Neural cell (in vitro differentiated cells): ENCODE results near the gene RBMS3. TPM values are rescaled to one million over a fixed set of nuclear protein-coding genes. Genes with fewer than 3 reads are reported as not detected.

Experiments used
- H2AFZ ChIP-seq: fragments of 200-600, 300-800 bp; sonication (generic), shearing (Covaris generic); 2 replicates; pipeline ENCODE4 v1.6.0; 2014; ENCODE audit warnings: low read depth, mild to moderate bottlenecking, antibody characterized with exemption, low read length, moderate library complexity
- H3F3A ChIP-seq: fragments of 200-600 bp; shearing (Covaris generic); 2 replicates; pipeline ENCODE4 v1.6.1; 2016; ENCODE audit warnings: mild to moderate bottlenecking, moderate library complexity, mixed read lengths, antibody characterized with exemption, low read length; ENCODE audit not compliant: insufficient read depth, poor library complexity, severe bottlenecking
- H3K27ac ChIP-seq: fragments of 200-600, 300-800 bp; sonication (generic), shearing (Covaris generic); 2 replicates; pipeline ENCODE4 v1.5.1; 2014; ENCODE audit warnings: mild to moderate bottlenecking, low read length, moderate library complexity
- H3K27me3 ChIP-seq: fragments of 300-800, 200-600 bp; sonication (generic), shearing (Covaris generic); 2 replicates; pipeline ENCODE4 v1.6.0; 2014; ENCODE audit warnings: mild to moderate bottlenecking, low read depth, low read length, moderate library complexity; ENCODE audit not compliant: insufficient read depth
- H3K36me3 ChIP-seq: fragments of 300-800, 200-600 bp; sonication (generic), shearing (Covaris generic); 2 replicates; pipeline ENCODE4 v1.5.1; 2014; ENCODE audit warnings: mild to moderate bottlenecking, antibody characterized with exemption, low read length, moderate library complexity; ENCODE audit not compliant: insufficient read depth
- H3K4me2 ChIP-seq: fragments of 300-800, 200-600 bp; sonication (generic), shearing (Covaris generic); 2 replicates; pipeline ENCODE4 v1.6.0; 2014; ENCODE audit warnings: mild to moderate bottlenecking, low read length
- H3K4me3 ChIP-seq: fragments of 300-800, 200-600 bp; sonication (generic), shearing (Covaris generic); 2 replicates; pipeline ENCODE4 v1.5.1; 2014; ENCODE audit warnings: mild to moderate bottlenecking, low read length, moderate library complexity
- H3K79me2 ChIP-seq: fragments of 200-600 bp; shearing (Covaris generic); replicated peaks from 2 replicates; pipeline ENCODE4 v1.6.0; 2014; ENCODE audit warnings: mild to moderate bottlenecking, low read length, moderate library complexity; ENCODE audit not compliant: insufficient read depth
- H3K9ac ChIP-seq: fragments of 300-800, 200-600 bp; sonication (generic), shearing (Covaris generic); 2 replicates; pipeline ENCODE4 v1.6.1; 2016; ENCODE audit warnings: mild to moderate bottlenecking, low read length, mixed read lengths
- H3K9me2 ChIP-seq: fragments of 200-600 bp; shearing (Covaris generic); 2 replicates; pipeline ENCODE4 v1.6.1; 2016; ENCODE audit warnings: mild to moderate bottlenecking, low read length, mixed read lengths; ENCODE audit not compliant: insufficient read depth
- H3K9me3 ChIP-seq: fragments of 200-600, 300-800 bp; sonication (generic), shearing (Covaris generic); 2 replicates; pipeline ENCODE4 v1.6.1; 2016; ENCODE audit warnings: mild to moderate bottlenecking, mixed run types, low read length, moderate library complexity, mixed read lengths
- H4K20me1 ChIP-seq: fragments of 200-600 bp; shearing (Covaris generic); 2 replicates; pipeline ENCODE4 v1.6.1; 2016; ENCODE audit warnings: mild to moderate bottlenecking, mixed run types; ENCODE audit not compliant: insufficient read depth
- EP300 ChIP-seq: fragments of 450-650 bp; conservative IDR thresholded peaks from 2 replicates; pipeline ENCODE4 v1.6.1; 2014; ENCODE audit warnings: antibody characterized with exemption, mild to moderate bottlenecking, moderate library complexity; ENCODE audit not compliant: poor library complexity, severe bottlenecking
- EZH2 ChIP-seq: fragments of 200-600, 300-800 bp; shearing (Covaris generic), sonication (generic); IDR thresholded peaks from 2 replicates; pipeline ENCODE4 v1.6.1; 2014; ENCODE audit warnings: antibody characterized with exemption, low read length, borderline replicate concordance, mild to moderate bottlenecking; ENCODE audit not compliant: insufficient read depth, poor library complexity, severe bottlenecking
- MXI1 ChIP-seq: fragments of 450-650 bp; conservative IDR thresholded peaks from 2 replicates; pipeline ENCODE4 v1.6.1; 2014; ENCODE audit warnings: antibody characterized with exemption, mild to moderate bottlenecking; ENCODE audit not compliant: poor library complexity, severe bottlenecking
- POLR2AphosphoS5 ChIP-seq: IDR thresholded peaks from 2 replicates; pipeline ENCODE4 v1.6.1; 2012
- RAD21 ChIP-seq: fragments of 450-650 bp; conservative IDR thresholded peaks from 2 replicates; pipeline ENCODE4 v1.6.1; 2014; ENCODE audit warnings: antibody characterized with exemption, mild to moderate bottlenecking, moderate library complexity
- REST ChIP-seq: IDR thresholded peaks from 2 replicates; pipeline ENCODE4 v1.6.1; 2012; ENCODE audit warnings: borderline replicate concordance
- SMC3 ChIP-seq: fragments of 450-650 bp; conservative IDR thresholded peaks from 2 replicates; pipeline ENCODE4 v1.6.1; 2014; ENCODE audit warnings: antibody characterized with exemption, mild to moderate bottlenecking, moderate library complexity; ENCODE audit not compliant: poor library complexity
- TAF1 ChIP-seq: IDR thresholded peaks from 2 replicates; pipeline ENCODE4 v1.6.1; 2012; ENCODE audit warnings: low read depth
- polyA plus RNA-seq: library from polyadenylated mRNA; depleted of rRNA; stranded (reverse); fragments of >200 nt; gene quantifications from 2 replicates; pipeline ENCODE4 v1.2.3, GENCODE V29; 2014
- TF ChIP-seq, protein P1 (sequence below): fragments of 450-650 bp; IDR thresholded peaks from 2 replicates; pipeline ENCODE4 v1.5.1; 2014; ENCODE audit warnings: antibody characterized with exemption, mild to moderate bottlenecking, moderate library complexity; ENCODE audit not compliant: poor library complexity, severe bottlenecking

Gene RBMS3
- polyA plus RNA-seq, 1 donor from 2014 or later: 0.53 TPM

GRCh38 chr3:29880809-29881208, 599.9 kb downstream of the RBMS3 start:
- no peaks in the 10 kb centered on the region for H3K27me3 ChIP-seq
- H3K9me3 ChIP-seq: no peaks in the 10 kb centered on the region
- H3K79me2 ChIP-seq: no peaks in the 10 kb centered on the region
- H4K20me1 ChIP-seq: no peaks in the 10 kb centered on the region
- H3K36me3 ChIP-seq: no peaks in the 10 kb centered on the region
- no peak overlapping the region for H3K27ac ChIP-seq
- H3K9me2 ChIP-seq: no peaks in the 10 kb centered on the region
- no peak overlapping the region for H3K4me3 ChIP-seq
- no peaks in the 10 kb centered on the region for H3F3A ChIP-seq
- no peak overlapping the region for H3K9ac ChIP-seq
- no peak overlapping the region for H3K4me2 ChIP-seq
- no peak overlapping the region for H2AFZ ChIP-seq
- TF ChIP-seq EP300 (no peak), MXI1 (no peak), POLR2AphosphoS5 (no peak), REST (no peak), EZH2 (no peak), RAD21 (no peak), SMC3 (no peak), TAF1 (no peak)
- TF ChIP-seq, protein P1, sequence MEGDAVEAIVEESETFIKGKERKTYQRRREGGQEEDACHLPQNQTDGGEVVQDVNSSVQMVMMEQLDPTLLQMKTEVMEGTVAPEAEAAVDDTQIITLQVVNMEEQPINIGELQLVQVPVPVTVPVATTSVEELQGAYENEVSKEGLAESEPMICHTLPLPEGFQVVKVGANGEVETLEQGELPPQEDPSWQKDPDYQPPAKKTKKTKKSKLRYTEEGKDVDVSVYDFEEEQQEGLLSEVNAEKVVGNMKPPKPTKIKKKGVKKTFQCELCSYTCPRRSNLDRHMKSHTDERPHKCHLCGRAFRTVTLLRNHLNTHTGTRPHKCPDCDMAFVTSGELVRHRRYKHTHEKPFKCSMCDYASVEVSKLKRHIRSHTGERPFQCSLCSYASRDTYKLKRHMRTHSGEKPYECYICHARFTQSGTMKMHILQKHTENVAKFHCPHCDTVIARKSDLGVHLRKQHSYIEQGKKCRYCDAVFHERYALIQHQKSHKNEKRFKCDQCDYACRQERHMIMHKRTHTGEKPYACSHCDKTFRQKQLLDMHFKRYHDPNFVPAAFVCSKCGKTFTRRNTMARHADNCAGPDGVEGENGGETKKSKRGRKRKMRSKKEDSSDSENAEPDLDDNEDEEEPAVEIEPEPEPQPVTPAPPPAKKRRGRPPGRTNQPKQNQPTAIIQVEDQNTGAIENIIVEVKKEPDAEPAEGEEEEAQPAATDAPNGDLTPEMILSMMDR: no peak

DNA sequence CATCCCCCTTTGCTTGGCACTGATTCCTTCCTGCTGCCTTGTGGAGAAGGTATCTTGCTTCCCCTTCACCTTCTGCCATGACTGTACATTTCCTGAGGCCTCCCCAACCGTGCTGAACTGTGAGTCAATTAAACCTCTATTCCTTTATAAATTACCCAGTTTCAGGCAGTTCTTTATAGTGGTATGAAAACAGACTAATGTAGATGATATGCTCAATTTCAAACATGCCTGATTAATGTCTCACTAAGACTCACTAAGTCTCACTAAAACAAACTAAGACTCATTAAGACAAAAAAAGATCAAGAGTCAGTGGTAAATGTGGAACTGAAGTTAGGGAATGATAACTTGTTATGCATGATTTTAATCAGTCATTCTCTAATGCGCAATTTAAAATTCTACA, 606.6 kb downstream of the RBMS3 start:
- Histone ChIP-seq H3K4me3 (no peak overlapping the region), H4K20me1 (no peaks in the 10 kb centered on the region), H3K4me2 (no peak overlapping the region), H3K9me3 (no peaks in the 10 kb centered on the region), H3K36me3 (no peaks in the 10 kb centered on the region), H2AFZ (no peak overlapping the region), H3K27ac (no peak overlapping the region), H3K9ac (no peak overlapping the region), H3F3A (no peaks in the 10 kb centered on the region), H3K9me2 (no peaks in the 10 kb centered on the region), H3K27me3 (no peaks in the 10 kb centered on the region), H3K79me2 (no peaks in the 10 kb centered on the region)
- no peak for TF ChIP-seq EZH2
- no peak for TF ChIP-seq POLR2AphosphoS5
- TF ChIP-seq, protein P1: no peak
- no peak for TF ChIP-seq EP300
- TF ChIP-seq SMC3: no peak
- no peak for TF ChIP-seq TAF1
- TF ChIP-seq REST: no peak
- TF ChIP-seq MXI1: no peak
- TF ChIP-seq RAD21: no peak
